NCI-H82 (cell line): ENCODE data around the gene SNCB.

Source experiments
- DNase-seq: peaks from one replicate; lab custom pipeline; 2025; lab: John Stamatoyannopoulos, UW

SNCB gene

DNA sequence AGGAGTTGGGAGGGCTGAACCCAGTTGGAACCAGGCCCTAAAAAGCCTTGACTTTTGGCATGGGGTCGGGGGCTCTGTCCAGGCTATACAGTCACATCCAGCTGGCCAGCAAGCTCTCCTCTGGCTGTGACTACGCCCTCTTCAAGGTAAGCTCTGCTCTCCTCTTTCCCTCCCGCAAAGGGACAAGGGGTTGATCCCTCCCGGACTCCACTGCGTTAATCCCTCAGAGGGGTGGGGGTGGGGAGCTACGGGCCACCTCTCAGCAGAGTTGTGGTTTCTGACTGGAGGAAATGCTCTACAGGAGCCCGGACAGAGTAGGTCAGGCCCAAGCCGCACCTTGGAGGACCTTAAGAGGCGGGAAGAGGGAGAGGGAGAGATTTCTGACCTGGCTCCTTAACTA, 14.0 kb upstream of the SNCB start:
- DNase-seq: peak; percentile 71

DNA sequence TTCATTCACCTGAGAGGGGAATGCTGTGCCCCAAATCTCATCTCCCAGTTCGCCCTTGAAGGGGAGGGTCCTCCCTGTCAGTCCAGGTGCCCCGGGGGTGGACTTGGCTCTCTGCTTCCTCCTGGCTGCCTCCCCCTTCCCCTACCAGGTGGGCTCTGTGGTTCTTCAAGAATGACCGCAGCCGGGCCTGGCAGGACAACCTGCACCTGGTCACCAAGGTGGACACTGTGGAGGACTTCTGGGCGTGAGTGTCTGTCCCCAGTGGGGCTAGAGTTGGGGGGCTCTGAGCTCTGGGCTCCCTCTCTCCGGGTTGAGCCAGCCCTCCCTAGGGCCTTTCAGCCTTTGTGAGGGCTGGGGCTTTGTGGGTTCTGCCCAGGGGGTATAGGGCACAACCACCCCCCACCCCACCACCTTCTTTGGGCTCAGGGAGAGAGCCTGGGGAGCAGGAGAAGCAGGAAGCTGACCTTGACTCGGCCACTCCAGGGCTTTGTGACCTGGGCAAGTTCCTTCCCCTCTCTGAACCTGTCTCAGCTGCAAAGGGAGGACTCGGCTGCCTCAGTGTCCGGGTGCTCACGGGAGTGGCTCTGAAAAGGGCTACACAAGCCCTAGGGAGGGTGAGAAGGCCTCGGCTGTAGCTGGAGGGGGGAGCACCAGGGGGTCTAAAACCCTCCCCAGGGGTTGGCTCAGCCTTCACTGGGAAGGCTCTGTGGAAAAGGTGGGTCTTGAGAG, 13.3 kb upstream of the SNCB start:
- no peak for DNase-seq

DNA sequence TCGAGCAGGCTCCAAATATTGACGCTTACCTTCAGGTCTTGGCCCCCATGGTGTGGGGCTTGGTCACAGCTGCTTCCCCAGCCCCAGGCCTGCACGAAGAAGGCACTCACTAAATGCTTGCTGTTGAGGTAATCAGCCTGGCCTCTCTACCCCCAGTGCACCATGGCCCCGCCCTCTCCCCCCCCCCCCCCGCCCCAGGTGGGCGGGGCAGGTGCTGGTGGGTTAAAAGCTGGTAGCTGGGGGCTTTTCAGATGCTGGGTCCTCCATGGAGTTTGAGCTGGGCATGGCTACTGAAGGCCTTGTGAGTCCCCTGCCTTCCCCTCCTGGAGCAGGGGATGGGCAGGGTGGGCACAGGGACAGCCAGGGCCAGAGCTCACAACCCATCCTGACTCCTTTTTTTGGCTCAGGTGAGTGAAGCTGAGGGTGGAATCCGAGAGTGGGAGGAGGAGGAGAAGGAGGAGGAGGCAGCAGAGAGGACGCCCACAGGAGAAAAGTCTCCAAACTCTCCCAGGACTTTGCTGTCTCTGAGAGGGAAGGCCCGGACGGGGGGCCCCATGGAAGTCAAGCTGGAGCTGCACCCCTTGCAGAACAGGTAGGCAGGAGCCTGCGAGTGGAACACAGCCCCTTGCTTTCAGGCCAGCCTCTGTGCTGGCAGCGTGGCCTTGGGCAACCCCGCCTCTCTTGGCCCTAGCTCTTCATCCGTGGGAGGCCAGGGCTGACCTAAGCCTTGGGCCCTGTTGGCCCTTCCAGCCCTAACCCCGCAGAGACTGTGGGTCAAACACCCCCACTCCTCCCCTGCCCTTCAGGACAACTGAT, 12.5 kb upstream of the SNCB start:
- DNase-seq: peak; percentile 16

DNA sequence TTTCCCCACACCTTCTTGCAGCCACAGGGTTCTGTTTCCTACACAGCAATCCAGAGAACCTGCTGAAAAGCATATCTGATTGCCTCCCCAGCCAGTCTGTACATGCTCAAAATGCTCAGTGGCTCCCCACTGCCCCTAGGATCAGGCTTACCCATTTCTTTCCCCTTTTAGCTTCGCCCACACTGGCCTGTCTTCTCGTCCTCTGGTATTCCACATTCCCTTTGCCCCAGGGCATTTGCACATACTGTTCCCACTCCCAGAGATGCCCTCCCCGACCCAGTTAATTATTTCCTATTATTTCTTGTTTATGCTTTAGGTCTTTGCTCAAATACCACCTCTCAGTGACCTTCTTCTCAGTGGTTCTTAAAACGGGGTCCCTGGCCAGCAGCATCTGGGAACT, 10.3 kb upstream of the SNCB start:
- DNase-seq: no peak

DNA sequence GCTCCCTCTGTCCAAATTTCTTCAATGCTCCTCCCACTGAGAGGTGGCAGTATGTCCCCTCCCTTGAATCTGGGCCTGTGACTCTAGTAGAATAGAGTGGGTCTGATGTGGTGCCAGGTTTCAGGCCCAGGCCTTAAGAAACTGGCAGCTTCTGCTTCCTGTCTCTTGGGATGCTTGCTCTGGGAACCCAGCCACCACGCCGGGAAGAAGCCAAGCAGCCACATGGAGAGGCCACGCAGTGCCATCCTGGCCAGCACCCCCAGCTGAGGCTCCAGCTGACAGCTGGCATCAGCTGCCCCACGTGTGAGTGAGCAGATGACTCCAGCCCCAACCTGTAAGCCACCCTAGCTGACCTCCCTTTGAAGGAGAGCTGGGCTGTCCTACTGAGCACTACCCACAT, 9.6 kb upstream of the SNCB start:
- DNase-seq: no peak

DNA sequence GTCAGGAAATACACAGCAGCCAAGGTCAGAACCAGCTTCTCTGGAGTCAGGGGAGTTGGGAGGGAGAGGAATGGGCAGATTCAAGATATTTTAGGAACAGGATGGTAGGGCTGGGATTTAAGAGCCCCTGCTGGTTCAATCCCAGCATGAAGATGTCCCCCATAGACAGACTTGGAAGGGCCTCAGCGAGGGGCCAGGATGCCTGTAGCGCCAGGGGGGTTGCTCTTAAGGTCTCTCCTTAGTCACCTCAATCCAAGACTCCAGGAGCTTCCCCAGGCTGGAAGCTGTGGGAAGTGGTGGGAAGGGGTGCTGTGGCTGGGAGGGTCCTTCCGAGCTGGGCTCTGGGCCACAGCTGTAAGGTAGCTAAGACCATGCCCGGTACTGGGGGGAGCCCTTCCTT, 8.9 kb upstream of the SNCB start:
- no peak for DNase-seq

DNA sequence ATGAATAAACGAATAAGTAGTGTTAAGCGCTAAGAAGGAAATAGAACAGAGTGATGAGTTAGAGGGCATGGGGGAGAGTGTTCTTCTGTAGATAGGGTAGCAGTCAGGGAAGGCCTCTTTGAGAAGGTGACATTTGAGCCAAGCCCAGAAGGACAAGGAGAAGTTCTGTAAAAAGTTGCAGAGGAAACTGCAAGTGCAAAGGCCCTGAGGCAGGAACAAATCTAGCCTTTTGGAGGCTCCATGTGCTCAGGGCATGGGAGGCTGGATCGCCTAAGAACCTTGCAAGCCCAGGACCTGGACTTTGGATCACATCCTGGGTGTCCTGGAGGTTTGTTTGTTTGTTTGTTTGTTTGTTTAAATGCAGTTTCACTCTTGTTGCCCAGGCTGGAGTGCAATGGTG, 8.1 kb upstream of the SNCB start:
- DNase-seq: no peak

DNA sequence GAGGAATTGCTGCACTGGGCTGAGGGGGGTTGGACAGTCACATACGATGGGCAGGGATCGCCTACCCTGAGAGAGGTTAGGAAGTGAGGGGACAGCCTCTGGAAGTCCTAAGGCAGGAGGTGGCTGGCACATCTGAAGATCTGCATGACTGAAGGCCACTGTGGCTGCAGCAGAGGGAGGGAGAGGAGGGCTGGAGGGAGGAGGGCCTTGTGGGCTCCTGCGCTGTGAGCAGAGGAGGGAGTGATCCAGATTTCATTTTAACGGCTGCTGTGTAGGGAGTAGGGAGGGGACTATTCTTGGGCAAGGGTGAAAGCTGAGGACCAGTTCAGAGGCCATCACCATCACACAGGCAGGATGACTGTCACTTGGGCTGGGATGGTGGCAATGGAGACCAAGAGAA, 7.2 kb upstream of the SNCB start:
- DNase-seq: no peak

DNA sequence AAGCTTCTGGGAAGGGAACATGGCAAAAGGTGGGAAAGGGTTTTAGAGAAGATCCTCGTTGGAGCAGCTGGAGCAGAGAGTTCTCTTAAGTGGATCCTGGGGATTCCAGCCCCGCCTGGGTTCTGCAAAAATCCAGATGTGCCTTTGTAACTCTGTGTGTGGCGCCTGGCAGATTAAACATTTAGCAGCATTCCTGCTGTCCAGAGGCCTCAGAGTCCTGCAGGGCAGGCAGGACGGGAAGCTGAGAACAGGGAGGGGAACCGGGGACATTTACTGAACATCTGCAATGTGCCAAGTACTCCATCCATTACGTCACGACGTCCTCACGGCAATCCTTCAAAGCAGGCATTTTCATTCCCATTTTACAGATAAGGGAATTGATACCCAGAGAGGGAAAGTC, 6.1 kb upstream of the SNCB start:
- DNase-seq: no peak

DNA sequence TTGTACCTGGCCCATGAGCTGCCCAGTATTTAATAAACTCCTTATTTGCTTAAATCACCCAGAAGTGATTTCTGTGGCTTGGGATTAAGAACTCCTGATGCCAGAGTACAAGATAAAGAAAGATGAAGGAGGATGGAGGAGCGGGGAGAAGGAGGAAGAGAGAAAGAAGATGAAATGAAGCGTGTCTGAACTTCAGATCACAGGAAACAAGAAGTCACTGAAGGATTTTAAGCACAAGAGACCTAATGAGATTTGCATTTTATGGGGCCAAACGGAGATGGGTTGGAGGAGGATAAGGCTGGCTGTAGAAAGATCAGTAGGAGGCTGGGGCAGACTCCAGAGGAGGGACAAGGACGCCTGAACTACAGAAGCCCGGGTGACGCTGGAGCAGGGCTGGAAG, 3.3 kb upstream of the SNCB start:
- DNase-seq: peak; percentile 66

DNA sequence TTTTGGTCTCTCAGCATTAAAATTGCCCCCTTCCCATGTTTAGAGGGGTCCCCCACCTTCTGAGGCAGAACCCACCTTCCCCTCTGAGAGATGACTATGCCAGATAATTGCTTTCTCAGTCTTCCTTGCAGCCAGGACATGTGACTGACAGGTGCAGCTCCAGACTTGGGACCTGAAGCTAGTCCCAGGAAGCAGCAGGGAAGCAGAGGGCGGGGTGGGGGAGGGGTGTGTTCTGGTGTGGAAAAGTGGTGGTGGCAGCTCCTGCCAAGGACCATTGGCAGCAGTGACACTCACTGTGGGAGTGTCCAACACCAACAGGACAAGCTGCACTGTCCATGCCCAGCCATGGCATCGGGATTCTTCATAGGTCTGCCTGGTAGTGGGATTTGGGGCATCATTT, 2.4 kb upstream of the SNCB start:
- DNase-seq: no peak

DNA sequence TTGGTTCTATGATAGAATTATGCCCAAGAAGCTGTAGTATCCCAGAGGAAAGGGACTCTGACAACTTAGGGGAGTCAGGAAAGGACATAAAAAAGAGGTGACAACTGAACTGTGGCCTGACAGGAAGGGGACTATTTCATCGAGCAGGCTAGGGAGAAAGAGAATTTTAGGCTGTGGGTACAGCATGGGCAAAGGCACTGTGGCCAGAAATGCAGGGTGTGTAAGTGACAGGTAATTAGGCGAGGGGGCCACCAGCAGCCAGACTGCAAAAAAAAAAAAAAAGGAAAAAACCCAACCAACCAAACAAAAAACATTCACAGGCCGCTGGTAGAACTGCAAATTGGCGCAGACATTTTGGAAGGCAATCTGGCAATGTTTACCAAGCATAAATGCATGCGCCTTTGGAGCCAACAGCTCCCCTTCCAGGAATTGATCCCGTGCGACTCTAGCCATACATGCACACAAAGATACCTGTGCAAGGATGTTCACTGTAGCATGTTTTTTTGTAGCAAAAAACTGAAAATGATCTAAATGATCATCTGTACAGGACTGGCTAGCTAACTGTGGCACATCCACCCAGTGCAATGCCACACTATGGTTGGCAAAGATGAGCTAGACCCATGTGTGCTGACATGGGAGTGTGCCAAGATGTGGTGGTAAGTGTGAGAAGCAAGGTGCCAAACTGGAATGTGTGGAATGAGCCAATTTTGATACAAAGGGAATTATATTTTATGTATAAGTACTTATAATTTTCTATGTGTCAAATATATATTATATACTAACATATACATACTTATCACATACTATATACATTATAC, 1.3 kb upstream of the SNCB start:
- DNase-seq: no peak

DNA sequence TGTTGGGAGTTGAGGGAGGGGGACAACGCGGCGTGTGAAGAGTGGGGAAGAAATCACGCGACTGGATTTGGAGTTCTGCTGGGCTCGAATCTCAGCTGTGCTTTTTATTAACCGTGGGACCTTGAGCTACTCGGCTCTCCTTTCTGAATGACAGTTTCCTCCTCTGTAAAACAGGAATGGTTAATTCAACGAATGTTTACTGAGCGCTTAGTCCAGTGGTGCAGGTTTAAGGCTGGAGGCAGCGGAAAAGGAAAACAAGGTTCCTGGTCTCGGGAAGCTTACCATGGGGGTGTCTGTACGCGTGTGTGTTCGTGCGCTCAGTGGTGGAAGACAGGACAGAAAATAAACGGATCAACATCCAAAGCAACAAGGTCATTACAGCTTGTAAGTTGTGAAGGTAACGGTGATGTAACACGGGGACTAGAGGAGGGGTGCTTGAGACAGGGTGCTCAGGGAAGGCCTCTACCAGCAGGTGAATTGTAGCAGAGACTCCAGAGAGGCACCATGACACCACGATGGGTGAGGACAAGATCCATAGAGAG, 418 bp upstream of the SNCB start:
- no peak for DNase-seq

DNA sequence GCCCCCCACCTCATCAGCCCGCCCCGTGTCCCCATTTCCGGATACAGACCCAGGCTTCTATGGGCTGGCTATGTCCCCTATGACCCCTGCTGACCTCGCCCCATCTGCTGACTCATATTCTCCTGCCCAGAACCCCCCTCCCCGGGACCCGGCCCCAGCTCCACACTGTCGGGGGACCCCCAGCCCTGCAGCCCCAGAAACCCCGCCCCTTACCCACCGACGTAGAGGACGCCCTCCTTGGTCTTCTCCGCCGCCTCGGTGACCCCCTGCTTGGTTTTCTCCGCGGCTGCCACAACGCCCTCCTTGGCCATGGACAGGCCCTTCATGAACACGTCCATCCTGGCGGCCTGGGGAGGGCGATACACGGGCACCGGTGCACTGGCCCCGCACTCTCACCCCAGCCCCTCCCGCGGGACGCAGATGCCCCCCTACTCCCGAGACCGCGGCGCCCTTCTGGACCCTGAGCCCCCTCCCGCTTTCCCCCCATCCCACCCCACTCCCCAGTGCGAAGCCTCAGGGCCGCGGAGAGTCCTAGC, 949 bp downstream of the SNCB start:
- DNase-seq: no peak

DNA sequence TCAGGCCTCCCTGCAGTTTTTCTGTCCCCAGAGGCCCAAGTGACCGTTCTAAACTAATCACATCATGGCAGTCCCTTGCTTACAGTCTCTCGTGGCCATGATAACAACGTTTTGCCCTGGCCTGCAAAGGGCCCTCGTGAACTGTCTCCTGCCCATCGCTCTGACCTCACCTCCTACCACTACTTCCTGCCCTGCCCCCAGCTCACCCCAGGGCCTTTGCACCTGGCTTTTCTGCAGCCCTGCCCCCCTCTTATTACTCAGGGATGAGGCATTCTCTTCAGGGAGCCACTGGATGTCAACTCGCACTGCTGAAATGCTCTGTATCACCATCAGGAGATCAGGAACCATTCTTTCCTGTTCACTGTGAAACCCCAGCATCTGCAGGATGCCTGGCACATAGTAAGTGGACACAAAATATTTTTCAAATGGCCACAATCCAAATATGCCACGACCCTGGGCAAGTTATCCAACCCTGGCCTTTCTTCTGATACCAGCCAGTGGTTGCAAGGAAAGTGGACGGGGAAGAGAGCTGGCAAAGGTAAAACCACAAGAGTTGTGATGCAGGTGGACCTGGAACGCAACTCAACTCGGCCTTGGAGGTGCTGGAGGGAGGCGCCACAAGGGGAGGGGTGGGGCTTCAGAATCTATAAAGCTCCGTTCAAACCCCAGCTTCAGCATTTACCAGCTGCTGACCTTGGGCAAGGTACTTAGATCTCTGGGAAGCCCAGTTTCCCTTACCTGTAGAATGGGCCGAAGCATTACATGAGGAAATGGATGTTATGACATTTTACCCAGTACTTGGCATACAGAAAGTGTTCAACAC, 1.7 kb downstream of the SNCB start:
- DNase-seq: no peak

DNA sequence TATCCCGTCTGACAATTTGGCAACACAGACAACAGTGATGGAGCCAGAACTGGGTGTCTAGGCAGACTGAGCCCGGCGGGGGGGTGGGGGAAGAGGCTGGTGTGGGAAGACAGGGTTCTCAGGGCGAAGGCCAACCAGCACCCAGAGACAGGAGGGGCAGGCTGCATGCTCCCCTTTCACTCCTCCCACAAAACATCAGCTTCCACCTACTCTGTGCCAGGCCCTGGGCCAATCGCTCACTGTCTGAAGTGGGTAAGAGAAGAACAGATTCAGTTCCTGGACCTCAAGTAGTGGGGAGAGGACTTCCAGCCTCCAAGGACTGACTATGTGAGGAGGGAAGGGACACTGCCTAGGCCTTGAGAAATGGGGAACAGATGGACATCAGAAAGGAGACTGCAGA, 2.8 kb downstream of the SNCB start:
- no peak for DNase-seq

DNA sequence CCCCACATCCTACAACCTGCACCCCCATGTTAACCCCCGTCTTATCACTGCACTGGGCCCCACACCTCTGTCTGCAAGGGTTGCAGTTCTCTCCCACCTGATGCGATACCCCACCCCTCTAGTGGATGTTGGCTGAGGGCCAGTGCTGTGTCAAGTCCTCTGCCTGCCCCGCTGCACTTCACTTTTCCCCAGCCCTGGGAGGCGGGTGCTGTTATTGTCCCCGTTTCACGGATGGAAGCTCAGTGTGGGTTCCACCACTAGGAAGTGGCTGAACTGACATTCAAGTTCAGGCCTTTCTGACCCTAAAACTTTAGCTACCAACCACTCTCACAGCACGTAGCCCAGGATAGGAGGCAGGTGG, 3.5 kb downstream of the SNCB start:
- no peak for DNase-seq

DNA sequence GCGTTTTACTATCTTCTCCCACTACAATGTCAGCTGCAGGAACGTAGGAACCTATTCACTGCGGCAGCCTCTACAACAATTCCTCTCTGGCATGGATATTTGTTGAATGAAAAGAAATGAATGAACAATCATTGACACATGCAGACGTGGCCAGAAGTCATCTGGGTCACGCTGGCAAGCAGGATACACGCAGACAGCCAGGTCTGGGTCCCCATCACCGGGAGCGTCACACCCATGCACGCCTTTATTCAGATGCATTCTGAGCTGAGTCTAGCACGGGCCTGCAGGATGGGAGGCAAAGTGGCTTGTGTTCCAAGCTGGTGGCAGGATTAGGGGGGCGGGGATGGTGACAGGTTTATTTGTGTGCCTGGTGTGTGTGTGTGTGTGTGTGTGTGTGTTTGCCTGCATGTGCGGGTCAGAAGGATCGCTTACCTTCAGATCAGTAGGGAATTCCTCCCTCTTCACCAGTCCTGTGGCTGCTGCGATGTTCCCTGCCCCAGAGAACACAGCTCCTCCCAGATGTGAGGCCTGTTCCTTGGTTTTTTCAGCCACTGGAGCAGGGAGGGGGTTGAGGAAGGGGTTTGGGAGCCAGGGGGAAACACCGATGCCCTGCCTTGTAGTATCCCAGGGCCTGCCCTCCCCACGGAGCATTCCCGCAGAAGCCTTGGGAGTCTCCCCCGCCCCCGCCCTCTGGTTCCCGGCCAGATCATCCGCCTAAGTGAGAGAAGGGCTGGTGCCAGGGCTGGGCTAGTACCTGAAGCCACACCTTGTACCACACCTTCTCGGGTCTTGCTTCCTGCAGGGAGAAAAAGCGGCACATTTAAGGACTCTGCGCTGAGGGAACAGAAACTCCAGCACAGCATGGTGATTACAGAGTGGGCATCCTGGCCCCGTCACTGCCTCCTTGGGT, 4.1 kb downstream of the SNCB start:
- DNase-seq: no peak

DNA sequence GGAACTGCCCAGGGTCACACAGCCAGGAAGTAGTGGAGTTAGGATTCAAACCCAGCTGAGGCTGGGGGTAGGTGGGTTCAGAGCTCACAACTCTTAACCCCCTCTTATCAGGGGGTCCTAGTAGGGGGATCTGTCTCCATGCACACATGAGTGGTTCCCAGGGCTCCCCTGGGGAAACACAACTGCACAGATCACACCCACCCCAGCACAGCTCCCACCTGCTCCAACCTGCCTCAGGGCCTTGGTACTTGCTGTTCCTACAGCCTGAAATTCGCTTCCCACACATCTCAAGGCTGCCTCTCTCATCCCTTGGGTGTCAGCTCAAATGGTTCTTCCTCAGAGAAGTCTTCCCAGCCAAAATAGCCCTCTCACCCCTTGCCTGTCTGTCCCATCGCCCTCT, 4.8 kb downstream of the SNCB start:
- no peak for DNase-seq

DNA sequence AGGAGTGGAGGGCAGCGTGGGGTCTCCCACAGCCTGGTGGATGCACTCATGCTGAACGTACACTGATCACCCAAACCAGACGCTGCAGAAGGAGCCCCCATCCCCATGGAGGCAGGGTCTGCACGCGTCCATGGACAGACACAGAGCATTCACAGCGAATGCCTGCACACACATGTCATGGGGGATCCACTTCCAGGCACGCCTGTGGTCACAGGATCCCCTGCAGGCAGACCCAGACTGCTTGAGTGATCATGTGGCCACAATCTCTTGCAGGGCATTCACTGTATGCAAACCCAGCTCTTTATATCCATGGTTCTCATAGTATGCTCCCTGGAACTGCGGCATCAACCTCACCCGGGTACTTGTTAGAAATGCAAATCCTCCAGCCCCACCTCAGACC, 5.4 kb downstream of the SNCB start:
- DNase-seq: no peak
